Inflammatory macrophage (primary cell): ENCODE results near the gene MARK3.

Experiments
- DNase-seq, 2 donors: peaks; one replicate each; pipeline ENCODE4 v3.0.0-alpha.2; 2020 to 2022

The MARK3 gene

DNA sequence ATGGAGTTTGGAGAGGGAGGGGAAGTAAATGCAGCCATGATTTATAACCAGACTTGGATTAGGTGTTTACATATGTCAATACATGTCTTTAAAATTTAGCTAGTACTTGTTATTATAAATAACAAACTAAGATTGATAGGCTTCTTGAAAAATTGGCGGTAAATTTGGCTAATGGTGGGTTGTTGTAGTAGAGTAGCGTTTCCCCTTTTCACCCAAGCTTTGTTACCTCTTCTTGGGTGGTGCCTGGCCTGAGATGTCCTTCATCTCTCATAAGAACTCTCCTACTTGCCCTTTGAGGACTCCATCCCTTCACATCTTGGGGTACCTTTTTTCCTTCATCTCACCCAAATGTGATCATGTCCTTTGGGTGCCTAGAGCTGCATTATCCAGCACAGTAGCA, 11.2 kb downstream of the MARK3 start:
- DNase-seq = no peak

DNA sequence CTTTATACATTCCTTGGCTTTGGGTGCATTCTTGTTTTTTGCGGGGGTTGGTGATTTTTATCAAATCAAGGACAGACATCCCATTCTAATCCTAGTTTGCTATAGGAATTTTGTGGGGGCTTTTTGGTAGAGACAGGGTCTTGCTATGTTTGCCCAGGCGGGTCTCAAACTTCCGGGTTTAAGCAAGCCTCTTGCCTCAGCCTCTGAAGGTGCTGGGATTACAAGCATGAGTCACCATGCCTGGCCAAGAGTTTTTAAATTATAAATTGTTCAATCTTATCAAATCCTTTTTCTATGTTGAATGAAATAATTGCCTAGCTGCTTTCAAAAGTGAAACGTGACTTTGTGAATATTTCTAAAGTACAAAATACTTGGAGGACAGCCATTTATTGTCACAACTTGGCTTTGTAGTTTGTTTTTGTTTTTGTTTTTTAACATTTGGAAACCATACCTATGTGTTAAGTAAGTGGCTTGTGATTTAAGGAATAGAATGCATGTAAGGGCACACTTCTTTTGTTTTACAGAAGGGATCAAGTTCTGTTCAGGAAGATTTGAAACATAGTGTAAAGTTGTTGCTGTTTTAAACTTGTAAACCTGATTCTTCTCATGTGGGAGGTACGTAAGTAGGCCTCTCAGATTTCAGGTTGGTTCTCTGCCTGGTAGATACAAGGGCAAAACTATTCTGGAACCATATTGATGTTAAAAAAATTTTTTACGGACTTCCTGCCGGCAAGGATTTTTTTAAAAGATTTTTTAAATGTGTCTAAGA, 13.4 kb downstream of the MARK3 start:
- no peak for DNase-seq

DNA sequence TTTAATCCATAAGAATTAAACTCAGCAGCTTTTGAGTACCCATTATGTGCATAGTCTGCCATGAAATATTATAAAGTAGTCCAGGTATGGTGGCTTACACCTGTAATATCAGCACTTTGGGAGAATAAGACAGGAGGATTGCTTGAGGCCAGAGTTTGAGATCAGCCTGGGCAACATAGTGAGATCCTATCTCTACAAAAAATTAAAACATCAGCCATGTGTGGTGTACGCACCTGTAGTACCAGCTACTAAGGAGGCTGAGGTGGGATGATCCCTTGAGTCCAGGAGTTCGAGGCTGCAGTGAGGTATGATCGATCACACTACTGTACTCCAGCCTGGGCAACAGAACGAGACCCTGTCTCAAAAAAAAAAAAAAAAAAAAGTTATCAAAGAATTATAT, 15.3 kb downstream of the MARK3 start:
- DNase-seq = no peak

DNA sequence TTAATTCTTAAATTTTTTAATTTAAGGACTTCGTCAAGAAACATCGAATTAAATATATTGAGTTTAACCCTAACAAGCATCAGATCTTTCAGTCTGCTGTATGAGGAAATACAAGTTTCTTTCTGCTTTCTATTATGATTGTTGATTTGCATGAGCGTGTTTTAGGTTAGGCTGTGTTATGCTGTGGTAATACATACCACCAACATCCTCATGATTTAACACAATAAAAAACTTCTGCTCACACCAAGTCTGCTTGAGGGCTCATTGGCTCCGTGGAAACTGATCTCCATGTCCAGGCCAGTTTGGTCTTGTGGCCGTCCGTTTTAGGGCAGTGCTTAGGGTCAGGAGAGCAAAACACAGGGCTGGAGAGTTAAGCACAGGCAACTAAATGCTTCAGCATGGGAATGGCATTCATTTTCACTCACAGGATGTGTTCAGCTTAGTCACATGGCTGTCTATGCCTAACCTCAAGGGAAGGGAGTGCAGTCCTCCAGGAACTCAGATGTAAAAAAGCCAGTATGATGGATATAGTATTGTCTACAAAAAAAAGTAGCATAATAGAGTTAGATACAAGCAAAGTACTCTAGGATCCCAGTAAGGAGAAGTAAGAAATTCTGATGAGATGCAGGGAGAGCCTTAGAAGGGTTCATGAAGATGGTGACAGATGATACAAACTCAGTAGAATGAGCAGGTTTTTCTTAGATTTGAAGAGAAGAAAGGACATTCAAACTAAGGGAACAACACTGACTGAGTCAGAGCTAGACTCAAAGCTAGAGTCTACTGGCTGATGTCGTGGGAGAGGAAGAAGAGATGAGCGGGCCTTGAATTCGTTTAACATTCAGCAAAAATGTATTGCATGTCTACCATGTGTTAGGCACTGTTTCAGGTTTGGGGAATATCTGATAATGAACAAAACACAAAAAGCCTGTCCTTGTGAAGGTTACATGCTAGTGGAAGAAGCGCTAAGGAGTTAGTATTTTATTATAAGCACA, 16.3 kb downstream of the MARK3 start:
- no peak for DNase-seq

DNA sequence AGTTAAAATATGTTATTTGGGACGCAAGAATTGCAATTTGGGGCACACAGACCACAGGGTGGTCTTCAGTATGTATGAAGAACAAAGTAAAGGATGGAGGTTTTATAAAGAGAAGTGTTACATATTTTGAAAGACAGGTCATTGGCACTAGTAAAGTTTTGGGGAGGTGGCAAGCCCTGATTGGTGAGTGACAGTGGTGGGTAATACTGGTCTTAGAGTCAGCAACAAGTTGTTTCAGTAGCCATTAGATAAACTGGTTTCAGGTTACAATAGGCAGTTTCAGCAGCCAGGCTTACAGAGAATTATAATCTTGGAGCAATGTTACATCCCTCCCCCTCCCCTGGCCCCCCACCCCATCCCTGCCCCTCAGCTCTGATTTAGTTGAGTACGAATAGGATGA, 17.5 kb downstream of the MARK3 start:
- DNase-seq = no peak

DNA sequence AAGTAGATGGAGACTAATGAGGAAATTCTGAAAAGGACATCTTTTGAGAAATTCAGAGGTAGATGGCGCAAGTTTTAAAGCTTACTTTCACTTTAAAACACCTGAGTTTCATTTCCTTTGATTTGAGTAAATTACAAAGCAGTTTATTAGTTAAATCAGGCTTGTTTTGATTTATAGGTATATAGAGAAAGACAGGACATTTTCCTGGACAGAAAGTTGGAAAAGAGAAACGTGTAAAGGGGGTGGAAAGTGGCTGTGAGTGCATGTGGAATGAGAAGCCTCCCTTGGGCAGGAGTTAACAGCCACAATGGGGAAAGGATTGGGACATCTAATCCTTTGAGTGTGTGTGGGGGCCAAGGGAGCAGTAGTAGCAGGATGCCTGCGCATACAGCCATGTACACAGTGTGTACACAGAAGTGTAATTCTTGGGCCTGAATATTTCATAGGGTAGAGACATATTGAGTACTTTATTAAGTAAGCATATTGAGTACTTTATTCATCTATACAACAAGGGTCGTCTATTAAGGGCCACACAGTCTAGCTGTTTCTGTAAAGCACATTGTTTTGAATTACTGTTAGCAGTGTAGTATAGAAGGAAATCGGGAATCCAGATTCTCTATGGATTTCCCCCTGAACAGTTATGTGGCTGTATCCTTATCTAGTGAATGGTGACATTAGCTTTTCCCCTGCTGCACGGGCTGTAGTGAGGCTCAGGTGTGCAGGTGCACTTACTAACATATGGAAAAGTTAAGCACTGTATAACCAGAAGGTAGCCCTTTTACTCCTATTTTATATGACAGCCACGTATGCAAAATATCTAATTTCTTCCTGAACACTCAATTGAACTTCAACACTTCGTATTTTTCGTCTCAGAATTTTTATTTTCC, 19.1 kb downstream of the MARK3 start:
- DNase-seq = no peak

DNA sequence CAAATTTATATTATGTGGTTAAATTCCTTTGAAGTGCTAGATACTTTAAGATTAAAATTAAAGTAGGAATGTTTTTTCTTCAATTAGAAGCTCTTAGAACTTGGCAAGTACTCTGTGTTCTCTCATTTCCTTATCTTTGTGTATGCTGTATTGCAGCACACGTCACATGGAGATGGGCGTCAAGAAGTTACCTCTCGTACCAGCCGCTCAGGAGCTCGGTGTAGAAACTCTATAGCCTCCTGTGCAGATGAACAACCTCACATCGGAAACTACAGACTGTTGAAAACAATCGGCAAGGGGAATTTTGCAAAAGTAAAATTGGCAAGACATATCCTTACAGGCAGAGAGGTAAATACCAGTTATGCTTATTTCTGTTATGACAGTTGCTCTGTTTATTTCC, 19.7 kb downstream of the MARK3 start:
- DNase-seq = no peak

DNA sequence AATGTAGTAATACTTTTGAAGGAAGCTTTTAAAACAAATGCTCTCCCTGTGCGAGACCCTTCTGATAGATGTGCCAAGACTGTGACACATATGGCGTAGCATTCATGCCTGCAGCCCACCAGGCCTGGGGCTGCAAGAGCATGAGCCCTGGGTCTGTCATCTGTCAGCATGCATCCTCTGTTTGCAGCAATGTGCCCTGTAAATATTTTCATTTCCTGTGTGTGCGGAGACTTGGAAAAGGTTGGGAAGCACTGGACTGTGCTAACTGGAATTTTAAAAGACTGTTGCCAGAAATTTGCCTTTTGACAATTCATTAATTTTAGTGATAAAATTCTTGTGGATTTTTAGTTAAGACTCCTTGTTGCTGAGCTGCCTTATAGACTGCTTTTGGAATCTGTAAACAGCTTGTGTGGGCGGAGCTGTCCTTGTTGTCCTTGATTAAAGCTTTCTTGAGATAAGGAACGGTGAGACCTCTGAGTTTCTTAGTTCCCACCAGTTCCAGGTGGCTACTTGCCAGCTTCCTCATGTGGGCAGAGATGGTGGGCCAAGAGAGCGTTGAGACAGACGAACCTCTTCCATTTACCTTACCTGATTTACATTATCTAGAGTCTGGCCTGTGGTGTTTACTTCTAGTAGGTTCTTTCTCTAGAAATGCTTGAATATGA, 23.4 kb downstream of the MARK3 start:
- no peak for DNase-seq

DNA sequence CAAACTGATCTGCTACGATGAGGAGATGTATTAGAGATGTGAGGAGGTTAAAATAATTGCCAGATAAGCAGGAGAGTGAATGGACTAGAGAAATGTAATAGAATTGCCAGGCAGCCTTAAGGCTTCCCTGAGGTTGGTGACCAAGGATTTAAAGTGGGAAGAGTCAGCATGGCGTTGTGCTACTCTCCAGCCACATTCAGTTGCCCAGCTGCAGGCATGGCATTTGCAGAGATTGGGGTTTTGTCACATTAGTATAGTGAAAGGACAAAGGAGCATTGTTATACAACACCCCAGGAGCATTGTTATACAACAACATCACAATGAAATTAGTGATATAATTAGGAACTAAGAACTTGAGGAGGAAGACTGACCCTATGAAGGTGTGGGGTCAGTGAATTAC, 31.7 kb downstream of the MARK3 start:
- no peak for DNase-seq

DNA sequence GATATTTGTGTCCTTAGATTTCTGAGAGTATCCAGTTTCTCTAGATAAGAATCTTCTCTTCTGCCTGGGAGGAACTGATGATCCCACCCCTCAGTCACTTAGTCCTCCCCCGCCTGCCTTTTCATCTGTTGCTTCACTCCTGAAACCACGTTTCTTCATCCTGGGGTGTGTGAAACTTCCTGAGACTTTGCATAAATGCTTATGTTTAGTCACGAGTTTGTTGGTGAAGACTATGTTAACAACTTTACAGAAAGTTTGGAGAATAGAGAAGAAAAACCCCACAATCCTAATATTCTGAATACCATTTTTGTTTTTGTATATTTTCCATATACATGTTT, 33.2 kb downstream of the MARK3 start:
- peak; percentile 94 to 97 for DNase-seq

DNA sequence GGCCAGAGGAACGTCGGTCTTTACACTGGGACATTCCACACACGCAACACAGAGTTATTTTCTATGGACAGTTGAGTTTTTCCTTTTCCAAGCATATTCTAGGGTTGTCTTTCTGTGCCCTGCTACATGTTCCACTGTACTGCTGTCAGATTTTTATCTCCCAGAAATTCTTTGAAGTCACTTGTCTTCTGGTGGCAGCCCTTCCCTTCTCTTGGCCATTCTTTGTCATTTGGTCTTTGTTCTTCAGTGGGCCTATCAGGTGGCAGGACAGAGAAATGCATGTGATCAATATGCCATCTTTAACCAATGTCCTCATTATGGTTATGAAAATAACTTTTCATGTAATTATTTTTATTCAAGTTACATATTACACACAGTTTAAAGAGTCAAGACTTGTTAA, 36.3 kb downstream of the MARK3 start:
- no peak for DNase-seq

DNA sequence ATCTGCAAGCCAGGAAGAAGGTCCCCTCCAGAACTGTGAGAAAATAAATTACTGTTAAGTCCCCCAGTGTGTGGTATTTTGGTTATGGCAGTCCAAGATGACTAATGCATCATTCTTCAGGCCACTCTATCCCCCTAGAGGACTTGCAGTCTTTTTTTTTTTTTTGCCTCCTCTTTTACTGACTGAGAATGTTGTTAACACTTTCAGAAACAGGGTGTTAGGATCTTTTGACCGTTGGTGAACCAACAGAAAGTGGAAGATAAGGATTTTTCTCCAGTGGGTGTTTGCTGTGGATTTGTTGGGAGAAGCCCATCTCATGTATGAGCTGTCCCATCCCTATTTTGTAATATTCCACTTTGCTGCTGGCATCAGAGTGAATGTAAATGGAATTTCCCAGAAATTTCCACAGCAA, 37.8 kb downstream of the MARK3 start:
- no peak for DNase-seq

DNA sequence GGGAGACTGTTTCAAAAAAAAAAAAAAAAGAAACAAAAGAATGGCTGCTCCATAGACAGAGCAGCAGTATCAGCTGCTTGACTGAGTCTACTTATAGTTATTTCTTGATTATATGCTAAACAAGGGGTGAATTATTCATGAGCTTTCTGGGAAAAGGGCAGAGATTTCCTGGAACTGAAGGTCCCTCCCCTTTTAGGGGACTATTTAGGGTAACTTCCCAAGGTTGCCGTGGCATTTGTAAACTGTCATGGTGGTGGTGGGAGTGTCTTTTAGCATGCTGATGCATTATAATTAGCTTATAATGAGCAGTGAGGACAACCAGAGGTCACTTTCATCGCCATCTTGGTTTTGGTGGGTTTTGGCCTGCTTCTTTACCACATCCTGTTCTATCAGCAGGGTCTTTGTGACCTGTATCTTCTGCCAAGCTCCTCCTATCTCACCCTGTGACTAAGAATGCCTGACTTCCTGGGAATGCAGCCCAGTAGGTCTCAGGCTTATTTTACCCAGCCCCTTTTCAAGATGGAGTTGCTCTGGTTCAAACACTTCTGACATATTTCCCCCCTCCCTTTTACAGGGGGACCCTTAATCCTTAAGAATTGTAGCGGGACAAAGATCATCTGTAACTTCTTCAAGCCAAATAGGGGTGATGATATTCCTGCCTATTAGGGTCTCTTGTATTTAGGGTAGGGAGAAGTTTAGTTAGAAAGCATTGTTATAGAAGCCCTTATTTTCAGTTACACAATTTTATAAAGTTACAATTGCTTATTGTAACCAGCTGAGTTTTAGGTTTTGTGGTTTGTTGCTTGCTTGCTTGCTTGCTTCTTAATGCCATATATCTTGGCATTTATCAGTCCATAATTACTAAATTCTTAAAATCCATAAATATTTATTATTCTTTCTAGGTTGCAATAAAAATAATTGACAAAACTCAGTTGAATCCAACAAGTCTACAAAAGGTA, 42.5 kb downstream of the MARK3 start:
- DNase-seq = peak; percentile 16 to 59

DNA sequence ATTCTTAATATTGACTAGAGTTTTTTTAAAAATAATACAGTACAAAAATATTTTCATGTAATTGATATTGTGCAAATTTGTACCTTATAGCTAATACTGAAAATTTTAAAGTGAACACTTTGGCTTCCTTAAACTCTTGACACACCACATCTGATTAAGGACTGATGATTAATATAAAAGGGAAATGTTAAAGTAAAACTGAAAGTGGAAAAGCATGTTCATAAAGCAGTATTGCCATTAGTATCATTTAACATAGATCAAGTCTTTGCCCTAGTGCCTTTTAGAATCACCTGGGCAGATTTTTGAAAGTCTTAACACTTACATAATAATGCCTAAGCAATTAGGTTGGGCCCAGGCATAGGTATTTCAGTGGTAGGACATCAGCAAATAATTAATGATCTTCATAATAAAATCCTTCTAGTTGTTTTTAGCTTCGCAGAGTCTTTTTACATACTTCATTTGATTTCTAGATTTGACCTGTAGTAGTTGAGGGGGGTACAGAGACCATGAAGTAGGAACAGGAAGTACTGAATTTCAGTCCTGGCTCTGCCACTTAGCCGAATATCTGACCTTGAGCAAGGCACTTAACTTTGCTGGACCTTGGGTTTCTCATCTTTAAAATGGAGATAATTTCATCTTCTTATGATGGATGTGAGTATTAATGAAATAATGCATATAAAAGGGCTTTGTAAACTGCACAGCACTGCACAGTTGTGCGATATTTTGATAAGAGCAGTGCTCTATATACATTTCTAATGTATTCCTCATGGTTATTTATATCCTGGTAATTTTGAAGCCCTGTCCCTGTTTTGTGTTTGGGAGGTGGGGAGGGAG, 43.7 kb downstream of the MARK3 start:
- DNase-seq = peak; percentile 19 to 30

DNA sequence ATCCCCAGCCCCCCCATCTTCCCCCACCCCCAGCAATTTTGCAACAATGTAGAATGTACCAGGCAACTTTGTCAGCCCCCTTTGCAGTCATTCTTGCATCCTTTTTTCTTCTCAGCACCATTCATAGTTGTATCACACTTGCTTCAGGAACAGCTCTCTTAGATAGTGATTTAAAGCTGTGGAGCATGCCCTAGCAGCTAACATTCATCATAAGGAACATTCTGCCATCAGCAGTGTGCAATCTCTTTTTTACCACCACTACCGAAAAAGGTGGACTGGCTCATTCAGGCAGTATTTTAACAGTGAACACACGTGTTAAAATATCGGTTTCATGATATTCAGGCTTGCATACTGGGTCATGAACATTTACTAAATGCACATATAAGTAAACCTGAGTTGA, 45.1 kb downstream of the MARK3 start:
- DNase-seq = no peak

DNA sequence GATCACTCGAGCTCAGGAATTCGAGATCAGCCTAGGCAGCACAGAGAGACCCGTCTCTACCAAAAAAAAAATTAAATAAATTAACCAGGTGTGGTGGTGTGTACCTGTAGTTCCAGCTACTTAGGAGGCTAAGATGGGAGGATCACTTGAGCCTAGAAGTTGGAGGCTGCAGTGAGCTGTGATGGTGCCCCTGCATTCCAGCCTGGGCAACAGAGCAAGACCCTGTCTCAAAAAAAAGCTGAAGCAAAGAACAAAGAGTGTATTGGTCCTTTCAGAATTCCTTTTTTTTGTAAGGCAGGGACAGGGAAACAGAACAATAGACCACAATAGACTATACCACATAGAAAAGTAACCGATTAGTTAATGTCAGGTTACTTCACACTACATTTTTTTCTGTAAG, 47.4 kb downstream of the MARK3 start:
- no peak for DNase-seq

DNA sequence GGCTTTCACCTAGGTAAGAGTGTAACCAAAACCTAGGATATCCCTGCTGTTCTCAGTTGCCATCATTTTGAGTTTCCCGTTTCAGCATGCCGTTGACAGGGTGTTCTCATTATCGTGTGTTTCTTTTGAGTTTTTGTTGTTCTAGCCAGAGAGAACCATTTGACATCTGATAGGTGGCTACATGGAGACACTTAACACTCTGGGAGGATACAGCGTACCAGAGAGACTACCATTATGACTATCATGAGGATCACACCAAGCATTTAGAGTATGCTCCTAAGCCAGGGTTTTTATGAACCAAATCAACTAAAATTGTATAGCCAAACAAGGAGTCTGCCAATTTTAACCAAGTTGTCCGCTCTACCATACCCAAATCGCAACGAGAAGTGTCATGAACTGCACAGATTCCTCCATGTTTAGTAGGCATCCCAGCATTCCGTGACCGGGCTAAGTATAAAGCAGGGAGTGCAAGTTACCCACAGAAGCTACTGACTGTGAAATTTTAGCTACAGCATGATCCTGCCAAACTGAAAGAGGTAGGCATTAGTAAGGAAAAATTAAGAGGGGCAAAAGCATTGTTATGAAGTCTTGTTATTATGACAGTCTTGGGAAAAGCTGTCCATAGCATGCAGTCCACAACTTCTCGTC, 48.8 kb downstream of the MARK3 start:
- no peak for DNase-seq

DNA sequence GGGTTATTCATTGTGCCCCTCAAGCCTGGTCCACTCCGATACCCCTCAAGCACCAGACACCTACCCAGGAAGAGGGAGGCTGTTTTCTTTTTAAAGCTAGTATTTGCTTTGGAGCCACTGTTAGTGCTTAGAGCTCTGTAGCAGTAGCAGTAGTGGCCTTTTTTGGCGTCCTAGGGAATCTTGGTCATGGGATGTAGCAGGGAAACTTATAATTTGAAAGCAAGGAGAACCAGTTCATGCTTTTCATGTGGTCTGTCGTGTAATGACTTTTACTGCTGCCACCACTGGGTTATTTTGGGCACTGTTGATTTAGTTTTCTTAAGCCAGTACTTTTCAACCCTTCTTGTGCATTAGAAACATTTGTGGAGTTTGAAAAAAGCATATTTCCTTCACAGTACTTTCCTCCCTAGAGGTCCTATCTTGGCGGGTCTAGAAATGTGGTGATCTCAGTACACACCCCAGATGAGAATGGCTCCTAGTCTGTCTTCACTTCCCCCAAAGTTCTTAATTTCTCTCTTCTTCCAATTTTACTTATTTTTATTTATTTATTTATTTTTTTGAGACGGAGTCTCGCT, 49.7 kb downstream of the MARK3 start:
- no peak for DNase-seq

DNA sequence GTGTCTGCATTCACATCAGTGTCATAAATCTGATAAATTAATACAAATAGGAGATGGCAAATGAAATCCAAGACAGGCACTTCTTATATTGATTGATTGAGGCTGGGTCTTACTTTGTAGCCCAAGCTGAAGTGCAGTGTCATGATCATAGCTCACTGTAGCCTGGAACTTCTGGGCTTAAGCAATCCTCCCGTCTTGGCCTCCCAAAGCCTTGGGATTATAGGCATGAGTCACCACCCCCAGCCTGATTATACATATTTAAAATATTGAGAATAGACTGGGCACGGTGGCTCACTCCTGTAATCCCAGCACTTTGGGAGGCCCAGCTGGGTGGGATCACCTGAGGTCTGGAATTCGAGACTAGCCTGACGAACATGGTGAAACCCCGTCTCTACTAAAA, 51.3 kb downstream of the MARK3 start:
- no peak for DNase-seq
